Uterus (tissue), 2 donors: ENCODE data around the gene TSPO.

ENCODE experiments used
- CTCF ChIP-seq, 4 experiments: fragments of 200-600 bp in 2 of 4; fragments of 450-650 bp in 2 of 4; sonication (generic) in 2 of 4; IDR thresholded peaks; one replicate each; pipeline ENCODE4 v1.5.1; 2016 to 2019; ENCODE audit warnings: antibody characterized with exemption in 4 of 4, mild to moderate bottlenecking in 2 of 4, moderate library complexity in 1 of 4
- POLR2A ChIP-seq, 2 donors: fragments of 450-650 bp; IDR thresholded peaks; one replicate each; pipeline ENCODE4 v1.6.1; 2016; ENCODE audit warnings: antibody characterized with exemption in 2 of 2, mild to moderate bottlenecking in 1 of 2, moderate library complexity in 1 of 2

DNA sequence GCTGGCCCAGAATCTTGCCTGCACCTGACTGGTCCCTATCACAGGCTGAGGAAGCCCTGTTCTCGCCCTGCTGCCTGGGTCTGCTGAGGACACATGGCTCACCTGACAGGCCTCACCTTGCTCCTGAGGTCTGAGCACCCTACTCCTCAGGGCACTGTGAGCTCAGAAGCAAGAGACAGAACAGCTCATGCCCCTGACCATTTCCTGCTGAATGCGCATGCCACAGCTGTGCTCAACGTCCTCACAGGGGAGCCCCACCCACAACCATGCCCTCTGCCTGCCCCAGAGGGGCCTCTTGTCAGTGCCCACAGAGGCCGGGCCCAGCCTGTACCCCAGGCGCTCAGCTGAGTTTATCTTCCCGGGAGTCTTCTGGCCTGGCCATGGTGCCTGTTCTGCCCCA is 2.8 kb upstream of the TSPO start:
- TF ChIP-seq POLR2A (IDR thresholded peaks at IDR 0.05) = no peak
- TF ChIP-seq CTCF (IDR thresholded peaks at IDR 0.05) = no peak
